ENCODE measurements around the gene UVRAG.
A peak's percentile ranks its signal among the peaks of the same experiment; 100 is the strongest.

UVRAG gene

DNA sequence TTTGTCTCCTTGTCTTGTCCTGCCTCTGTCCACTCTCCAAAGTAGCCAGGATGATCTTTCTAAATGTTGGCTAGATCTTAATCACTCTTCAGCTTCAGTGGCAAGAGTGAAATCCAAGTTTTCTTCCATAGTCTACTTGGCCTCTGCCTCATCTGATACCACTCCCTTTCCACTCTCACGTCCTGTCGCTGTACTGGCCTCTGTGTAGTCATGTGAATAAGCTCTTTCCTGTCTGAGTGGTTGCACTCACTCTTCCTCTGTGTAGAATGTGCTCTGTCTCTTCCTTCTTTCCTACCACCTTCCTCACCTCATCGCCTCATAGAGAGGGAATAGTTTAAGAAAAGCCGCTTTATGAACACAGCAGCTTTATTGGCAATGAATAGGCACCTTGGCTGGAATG lies 304.8 kb downstream of the UVRAG start:
- no peak for DNase-seq (ENCODE audit: low spot score)

GRCh38 chr11:76120513-76121101 lies 305.6 kb downstream of the UVRAG start:
- no peak for DNase-seq (ENCODE audit: low spot score)

DNA sequence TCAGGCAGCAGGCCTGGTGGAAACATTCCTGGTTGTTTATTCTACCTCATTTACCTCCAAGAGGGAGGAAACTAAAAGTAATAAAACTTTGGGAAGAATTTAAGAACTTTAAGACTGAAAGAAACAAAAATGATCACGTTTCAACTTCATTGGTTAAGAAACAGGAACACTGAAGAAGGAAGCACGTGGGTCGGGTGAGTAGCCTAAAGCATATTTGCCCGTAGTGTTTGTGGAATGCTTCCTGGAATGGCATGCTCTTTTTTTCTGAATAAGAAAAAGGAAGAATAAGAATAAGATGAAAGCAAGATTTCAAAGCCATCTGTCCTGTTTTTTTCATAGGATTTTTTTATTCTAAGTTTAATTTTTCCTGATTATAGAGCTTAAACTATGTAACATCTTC lies 308.2 kb downstream of the UVRAG start:
- DNase-seq (ENCODE audit: low spot score): no peak

DNA sequence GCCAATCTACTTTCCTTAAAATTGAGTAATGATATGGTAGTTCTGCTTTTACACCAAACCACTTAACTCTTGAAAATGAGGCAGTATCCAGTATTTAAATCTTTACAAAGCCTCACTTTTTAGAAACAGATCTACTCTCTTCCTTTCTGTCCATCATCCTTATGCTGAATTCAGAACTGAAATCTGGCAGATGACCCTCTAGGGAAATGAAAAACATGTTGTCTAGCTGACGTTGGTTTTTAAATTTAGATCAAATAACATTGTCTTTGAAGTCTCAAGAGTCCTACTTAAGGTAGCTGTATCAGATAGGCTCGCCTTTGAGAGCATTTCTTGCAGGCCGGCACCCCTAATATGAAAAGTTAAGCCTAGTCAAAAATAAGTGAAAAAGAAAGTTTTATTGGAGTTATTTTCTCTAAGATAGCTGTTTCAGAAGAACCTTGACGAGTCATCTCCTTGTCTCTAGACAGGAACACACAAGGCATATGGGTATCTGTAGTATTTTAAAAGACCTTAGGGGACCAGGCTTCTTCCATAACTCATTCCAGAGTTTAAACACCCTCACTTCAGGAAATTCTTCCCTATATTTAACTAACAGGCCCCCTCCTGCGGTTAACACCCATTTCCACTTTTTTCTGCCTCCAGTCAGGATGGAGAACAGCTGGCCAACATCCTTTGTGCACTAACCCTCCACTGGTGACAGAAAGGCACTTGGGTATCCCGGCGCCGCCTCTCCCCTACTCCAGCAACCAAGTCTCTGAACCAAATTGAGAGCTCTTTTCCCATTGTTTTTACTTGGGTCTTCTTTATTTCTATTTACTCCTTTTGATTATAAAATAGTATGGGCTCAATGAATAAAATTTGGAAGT lies 310.1 kb downstream of the UVRAG start:
- DNase-seq (ENCODE audit: low spot score): no peak

GRCh38 chr11:76129729-76130128 lies 314.7 kb downstream of the UVRAG start:
- no peak for DNase-seq (ENCODE audit: low spot score)

DNA sequence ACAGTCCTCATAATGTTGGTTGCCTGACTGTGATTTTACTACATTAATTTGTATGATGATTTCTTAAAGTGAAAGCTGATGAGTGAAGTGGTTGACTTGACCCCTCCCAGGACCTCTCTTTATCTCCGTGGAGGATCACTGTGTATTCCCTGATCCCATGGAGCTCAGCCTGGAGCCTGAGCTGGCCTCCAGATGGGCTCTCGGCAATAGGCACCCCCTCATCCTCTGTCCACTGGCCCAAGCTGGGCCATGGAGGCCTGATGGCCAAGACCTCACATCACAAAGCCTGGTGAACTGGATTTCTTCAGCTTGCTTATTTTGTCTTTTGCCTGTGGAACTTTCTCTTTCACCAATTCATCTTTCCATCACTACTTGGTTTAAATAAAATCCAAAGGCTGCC lies 316.1 kb downstream of the UVRAG start:
- DNase-seq (ENCODE audit: low spot score): no peak

DNA sequence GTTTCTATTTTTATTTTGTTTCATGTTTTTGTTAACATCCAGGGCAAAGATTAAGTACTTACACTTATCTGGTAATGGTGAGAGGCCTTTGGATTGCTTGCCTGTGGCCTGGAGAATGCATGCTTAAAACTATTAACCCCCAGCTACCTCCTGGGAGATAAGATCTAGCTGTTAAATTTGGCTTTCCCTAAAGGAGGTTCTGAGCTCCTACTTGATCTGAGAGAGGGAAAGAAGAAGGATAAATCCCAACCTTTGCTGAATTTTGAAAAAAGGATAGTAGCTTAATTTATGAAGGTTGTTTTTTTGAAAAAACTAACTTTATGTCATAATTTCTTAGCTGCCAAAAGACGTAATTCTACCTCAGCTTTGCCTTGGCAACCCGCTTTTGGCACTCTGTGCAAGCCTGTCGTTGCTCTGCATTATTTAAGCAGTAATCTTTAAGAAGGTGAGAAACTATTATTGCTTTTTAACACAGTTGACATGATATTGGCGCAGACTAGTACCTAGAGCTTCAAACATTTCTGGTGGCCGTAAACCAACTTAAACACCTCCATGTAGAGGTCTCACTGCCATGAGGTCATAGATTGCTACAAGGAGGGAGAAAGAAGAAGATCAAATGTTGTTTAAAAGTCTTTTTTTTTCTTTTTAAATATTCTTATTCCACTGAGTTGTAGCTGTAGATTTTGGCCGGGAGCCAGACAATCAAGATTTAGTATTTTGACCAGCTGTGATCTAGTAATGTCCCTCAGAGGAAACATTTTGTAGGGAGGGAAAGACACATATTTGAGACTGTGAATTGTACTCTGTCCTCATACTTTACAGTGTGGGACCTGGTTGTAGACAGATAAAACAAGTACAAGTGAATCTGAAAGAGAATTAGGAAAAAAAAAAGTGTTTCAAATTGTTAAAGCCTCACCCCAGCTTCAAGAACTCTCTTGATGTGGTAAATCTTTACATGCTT lies 316.9 kb downstream of the UVRAG start:
- no peak for DNase-seq (ENCODE audit: low spot score)

- no peak for DNase-seq (ENCODE audit: low spot score)
These were observed 319.2 kb downstream of the UVRAG start for GRCh38 chr11:76134239-76134638.

- no peak for DNase-seq (ENCODE audit: low spot score)
These were observed 320.5 kb downstream of the UVRAG start for GRCh38 chr11:76135491-76135890.

DNA sequence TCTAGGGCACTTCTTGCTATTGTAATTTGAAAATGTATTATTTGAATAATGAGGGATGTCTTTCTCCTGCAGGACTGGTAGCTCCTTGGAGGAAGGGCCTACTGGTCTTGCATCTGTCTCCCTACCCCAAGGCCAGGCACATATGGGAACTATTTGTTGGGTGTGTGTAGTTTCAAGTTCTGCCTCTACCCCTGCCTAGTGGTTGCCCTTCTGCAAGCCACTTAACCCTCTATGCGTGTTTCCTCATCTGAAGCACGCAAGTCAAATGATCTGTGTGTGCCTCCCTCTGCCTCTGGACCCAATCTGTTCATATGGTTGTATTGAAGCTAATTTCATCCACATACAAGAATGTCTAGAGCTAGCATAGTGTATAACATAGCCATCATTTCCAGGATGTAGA lies 324.3 kb downstream of the UVRAG start:
- no peak for DNase-seq (ENCODE audit: low spot score)

GRCh38 chr11:76140912-76141574 lies 326.0 kb downstream of the UVRAG start:
- DNase-seq (ENCODE audit: low spot score): no peak

DNA sequence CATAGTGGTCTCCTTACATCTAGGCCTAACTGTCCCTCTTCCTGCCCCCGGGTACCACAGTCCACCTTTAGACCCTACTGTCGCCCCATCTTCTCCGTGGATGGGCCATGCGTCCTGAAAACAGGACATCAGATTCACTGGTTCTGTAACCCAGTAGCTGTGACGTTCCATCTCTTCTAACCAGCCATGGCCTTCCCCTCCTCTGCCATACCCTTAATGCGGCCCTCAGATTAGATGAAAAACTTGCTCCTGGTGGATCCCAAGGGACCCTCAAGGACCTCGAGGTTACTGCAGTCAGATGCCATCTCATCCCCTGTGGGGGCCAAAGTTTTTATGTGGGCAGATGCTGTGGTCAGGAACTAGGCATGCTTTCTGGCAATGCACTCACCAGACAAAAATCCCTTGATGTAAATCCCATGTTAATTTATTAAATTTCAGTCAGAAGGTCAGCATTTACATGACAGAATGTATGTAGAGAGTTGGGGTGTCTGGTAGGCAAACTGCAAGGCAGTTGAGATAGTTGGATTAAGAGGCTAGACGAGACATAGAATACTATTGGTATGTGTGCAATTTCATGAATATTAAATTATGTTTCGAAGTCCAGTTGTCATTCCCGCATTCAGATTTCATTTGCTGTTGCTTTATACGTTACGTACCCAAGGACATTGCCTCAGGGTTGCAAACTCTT lies 327.0 kb downstream of the UVRAG start:
- DNase-seq (ENCODE audit: low spot score): no peak

DNA sequence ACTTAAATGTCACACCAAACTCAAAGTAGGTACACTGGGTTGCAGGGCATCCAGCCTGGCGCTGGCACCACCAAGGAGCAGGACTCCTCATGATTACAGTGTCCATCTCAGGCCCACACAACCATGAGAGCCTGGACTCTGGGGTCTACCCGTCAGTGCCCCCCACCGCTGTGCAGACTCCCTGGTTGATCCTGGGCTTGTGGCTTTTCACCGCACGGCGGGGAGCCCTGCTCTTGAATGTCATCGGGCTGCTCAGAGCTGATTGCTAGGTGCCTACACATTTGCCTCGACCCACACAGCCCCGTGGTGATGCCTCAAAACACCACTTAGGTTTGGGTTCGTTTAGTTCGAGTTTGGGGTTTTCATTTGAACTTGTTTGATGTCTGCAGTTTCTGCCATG lies 328.3 kb downstream of the UVRAG start:
- DNase-seq (ENCODE audit: low spot score): no peak

DNA sequence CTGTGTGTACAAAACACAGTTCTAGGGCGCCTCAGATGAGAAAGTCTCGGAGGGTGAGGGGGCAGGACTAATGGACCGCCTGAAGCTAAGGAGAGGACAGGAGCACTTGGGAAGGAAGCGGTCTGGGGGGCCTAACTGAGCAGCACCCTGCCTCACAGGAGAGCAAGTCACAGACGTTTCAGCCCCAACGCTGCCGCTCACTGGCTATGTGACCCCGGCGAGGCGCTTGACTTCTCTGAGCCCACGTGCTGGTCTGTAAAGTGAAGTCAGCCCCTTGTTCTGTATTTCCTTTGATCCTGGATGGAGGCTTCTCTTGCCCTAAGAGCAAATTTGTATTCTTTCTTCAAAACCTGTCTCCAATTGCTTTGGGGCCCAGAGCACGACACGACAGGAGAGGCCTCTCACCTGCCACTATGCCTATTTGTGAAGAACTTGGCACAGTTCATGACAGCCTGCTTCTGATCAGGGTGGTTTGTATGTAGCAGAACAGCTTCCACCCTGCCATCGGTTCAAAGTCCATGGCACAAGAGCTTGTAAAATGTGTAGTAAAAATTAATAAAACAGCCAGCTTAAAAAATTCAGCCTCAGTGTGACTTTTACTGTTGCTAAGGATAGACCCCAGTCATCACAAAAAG lies 332.2 kb downstream of the UVRAG start:
- no peak for DNase-seq (ENCODE audit: low spot score)

DNA sequence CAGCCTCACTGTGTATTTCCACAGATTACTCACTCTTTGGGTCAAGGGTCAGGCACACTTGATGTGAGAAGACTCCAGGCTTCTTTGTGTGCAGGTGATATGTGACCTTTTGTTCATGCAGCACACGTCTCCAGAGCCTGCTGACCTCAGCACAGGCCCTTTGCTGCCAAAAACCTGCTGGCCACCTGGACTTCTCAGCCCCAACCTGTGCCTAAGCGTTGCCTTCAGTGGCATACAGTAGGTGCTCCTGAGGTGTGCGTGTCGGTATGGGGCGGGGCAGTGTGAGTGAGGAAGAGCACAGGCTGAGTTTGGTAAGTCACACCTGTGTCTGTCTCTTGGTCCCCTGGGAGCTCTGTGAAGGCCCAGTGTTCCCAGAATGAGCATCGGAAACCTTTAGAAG lies 333.2 kb downstream of the UVRAG start:
- DNase-seq (ENCODE audit: low spot score): no peak

DNA sequence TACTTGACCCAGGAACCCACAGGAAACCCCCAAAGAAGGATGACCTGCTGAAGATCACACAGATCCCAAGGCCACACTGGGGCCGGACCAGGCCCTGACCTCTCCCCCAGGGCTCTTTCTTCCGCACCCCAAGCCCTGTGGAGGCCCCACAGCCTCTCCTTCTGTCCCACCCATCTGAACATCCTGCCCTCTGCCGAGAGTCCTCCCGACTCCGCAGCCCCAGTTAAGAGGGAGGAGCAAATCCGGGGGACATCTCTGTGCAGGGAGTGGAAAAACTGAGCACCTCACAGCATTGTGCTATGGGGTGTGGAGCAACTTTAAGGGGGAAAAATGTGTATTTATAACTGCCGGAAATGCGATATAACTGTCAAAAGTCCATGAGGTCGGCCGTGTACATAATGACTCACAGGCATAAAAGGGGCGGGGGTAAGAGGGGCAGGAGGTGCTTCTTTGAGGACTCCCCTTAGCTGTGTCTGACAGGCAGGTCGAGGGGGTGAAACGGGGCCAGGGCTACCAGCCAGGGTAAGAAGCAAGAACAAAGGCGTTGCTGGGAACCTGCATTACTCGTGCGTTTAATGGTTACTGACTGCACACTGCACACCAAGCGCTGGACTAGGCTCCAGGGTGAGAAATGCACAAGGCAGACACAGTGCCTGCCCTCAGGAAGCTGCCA lies 334.1 kb downstream of the UVRAG start:
- no peak for DNase-seq (ENCODE audit: low spot score)

DNA sequence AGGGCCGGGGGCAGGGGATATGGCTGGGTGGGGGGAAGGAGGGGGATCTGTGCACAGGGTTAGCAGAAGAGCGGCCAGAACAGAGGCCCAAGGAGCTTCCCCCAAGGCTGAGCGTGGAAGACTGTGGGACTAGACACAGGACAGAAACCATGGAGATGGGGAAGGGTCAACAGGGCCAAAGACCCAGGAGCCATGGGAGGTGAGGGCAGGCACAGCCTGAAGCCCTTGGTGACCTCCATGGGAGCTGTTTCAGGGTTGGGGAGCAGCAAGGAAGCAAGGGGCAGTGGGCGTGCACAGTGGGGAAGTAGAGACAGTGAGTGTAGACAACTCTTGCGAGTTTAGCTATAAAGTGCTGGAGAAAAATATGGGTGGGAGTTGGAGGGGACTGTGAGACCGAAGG lies 334.7 kb downstream of the UVRAG start:
- DNase-seq (ENCODE audit: low spot score): no peak

DNA sequence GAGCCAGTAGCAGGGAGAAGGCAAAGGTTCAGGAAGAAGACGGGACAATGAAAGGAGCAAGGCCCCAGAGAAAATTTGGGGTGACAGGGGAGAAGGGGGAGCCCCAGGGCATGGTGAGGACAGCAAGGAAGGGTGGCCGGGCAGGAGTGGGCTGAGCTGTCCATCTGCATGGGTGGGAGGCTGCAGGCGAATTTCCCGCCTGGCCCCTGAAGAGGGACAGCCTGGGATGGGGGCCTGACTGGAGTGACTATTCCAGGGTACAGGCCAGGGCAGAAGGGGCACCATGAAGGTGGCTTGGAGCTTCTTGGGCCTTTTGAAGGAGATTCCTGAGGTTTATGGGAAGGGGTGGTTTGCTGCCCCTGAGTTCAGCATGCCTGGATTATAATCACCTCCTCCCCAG lies 335.1 kb downstream of the UVRAG start:
- DNase-seq (ENCODE audit: low spot score): no peak

GRCh38 chr11:76151556-76152085 lies 336.6 kb downstream of the UVRAG start:
- no peak for DNase-seq (ENCODE audit: low spot score)

- peak; percentile 86 for DNase-seq (ENCODE audit: low spot score)
These were observed 337.2 kb downstream of the UVRAG start for GRCh38 chr11:76152086-76152681.

All from left forelimb (tissue), 1 donor.